Measurements from ENCODE around the gene HELZ2.

- TF ChIP-seq POLR2A (IDR thresholded peaks at IDR 0.05; ENCODE audit: low read depth, low read length) = no peak
- no peak for TF ChIP-seq BHLHE40 (IDR thresholded peaks at IDR 0.05; ENCODE audit: low read depth, low read length)
- no peak for TF ChIP-seq ELK1 (IDR thresholded peaks at IDR 0.05; ENCODE audit: borderline replicate concordance, low read depth, low read length)
- no peak for TF ChIP-seq RFX5 (IDR thresholded peaks at IDR 0.05; ENCODE audit: low read depth, low read length)
- TF ChIP-seq CTCF (conservative IDR thresholded peaks at IDR 0.05; ENCODE audit: low read depth, low read length) = no peak
- no peak for TF ChIP-seq SMC3 (IDR thresholded peaks at IDR 0.05; ENCODE audit: low read depth, low read length)
- TF ChIP-seq MXI1 (IDR thresholded peaks at IDR 0.05; ENCODE audit: borderline replicate concordance, low read depth, low read length) = no peak
- TF ChIP-seq CEBPB (IDR thresholded peaks at IDR 0.05; ENCODE audit: low read depth, low read length) = no peak
- no peak for TF ChIP-seq RCOR1 (IDR thresholded peaks at IDR 0.05; ENCODE audit: insufficient replicate concordance, low read length)
- no peak for TF ChIP-seq RAD21 (IDR thresholded peaks at IDR 0.05; ENCODE audit: low read length)
Measured at GRCh38 chr20:63544958-63545516, 29.0 kb downstream of the HELZ2 start.
